ENCODE data around the gene CDK17.

GRCh38 chr12:96329018-96329417 is 71.2 kb downstream of the CDK17 start:
- TF ChIP-seq, protein P1, sequence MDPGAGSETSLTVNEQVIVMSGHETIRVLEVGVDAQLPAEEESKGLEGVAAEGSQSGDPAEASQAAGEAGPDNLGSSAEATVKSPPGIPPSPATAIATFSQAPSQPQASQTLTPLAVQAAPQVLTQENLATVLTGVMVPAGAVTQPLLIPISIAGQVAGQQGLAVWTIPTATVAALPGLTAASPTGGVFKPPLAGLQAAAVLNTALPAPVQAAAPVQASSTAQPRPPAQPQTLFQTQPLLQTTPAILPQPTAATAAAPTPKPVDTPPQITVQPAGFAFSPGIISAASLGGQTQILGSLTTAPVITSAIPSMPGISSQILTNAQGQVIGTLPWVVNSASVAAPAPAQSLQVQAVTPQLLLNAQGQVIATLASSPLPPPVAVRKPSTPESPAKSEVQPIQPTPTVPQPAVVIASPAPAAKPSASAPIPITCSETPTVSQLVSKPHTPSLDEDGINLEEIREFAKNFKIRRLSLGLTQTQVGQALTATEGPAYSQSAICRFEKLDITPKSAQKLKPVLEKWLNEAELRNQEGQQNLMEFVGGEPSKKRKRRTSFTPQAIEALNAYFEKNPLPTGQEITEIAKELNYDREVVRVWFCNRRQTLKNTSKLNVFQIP (CRISPR knock-in tag; IDR thresholded peaks at IDR 0.05; ENCODE audit: borderline replicate concordance, low read depth) = no peak
- TF ChIP-seq ZFP3 (CRISPR knock-in tag; IDR thresholded peaks at IDR 0.05) (no peak), RARB (CRISPR knock-in tag; IDR thresholded peaks at IDR 0.05) (no peak), SNAI2 (CRISPR knock-in tag; IDR thresholded peaks at IDR 0.05) (no peak), OSR1 (CRISPR knock-in tag; IDR thresholded peaks at IDR 0.05) (no peak), PPARA (CRISPR knock-in tag; IDR thresholded peaks at IDR 0.05; ENCODE audit: borderline replicate concordance) (no peak), BACH2 (CRISPR knock-in tag; IDR thresholded peaks at IDR 0.05; ENCODE audit: borderline replicate concordance) (no peak), ZFP30 (CRISPR knock-in tag; IDR thresholded peaks at IDR 0.05) (no peak)
- TF ChIP-seq, protein P2, sequence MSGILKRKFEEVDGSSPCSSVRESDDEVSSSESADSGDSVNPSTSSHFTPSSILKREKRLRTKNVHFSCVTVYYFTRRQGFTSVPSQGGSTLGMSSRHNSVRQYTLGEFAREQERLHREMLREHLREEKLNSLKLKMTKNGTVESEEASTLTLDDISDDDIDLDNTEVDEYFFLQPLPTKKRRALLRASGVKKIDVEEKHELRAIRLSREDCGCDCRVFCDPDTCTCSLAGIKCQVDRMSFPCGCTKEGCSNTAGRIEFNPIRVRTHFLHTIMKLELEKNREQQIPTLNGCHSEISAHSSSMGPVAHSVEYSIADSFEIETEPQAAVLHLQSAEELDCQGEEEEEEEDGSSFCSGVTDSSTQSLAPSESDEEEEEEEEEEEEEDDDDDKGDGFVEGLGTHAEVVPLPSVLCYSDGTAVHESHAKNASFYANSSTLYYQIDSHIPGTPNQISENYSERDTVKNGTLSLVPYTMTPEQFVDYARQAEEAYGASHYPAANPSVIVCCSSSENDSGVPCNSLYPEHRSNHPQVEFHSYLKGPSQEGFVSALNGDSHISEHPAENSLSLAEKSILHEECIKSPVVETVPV (CRISPR knock-in tag; IDR thresholded peaks at IDR 0.05) = no peak
- TF ChIP-seq, protein P3, sequence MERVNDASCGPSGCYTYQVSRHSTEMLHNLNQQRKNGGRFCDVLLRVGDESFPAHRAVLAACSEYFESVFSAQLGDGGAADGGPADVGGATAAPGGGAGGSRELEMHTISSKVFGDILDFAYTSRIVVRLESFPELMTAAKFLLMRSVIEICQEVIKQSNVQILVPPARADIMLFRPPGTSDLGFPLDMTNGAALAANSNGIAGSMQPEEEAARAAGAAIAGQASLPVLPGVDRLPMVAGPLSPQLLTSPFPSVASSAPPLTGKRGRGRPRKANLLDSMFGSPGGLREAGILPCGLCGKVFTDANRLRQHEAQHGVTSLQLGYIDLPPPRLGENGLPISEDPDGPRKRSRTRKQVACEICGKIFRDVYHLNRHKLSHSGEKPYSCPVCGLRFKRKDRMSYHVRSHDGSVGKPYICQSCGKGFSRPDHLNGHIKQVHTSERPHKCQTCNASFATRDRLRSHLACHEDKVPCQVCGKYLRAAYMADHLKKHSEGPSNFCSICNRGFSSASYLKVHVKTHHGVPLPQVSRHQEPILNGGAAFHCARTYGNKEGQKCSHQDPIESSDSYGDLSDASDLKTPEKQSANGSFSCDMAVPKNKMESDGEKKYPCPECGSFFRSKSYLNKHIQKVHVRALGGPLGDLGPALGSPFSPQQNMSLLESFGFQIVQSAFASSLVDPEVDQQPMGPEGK (CRISPR knock-in tag; IDR thresholded peaks at IDR 0.05; ENCODE audit: borderline replicate concordance) = no peak
- TF ChIP-seq, protein P4, sequence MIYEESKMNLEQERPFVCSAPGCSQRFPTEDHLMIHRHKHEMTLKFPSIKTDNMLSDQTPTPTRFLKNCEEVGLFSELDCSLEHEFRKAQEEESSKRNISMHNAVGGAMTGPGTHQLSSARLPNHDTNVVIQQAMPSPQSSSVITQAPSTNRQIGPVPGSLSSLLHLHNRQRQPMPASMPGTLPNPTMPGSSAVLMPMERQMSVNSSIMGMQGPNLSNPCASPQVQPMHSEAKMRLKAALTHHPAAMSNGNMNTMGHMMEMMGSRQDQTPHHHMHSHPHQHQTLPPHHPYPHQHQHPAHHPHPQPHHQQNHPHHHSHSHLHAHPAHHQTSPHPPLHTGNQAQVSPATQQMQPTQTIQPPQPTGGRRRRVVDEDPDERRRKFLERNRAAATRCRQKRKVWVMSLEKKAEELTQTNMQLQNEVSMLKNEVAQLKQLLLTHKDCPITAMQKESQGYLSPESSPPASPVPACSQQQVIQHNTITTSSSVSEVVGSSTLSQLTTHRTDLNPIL (CRISPR knock-in tag; IDR thresholded peaks at IDR 0.05; ENCODE audit: low read depth) = no peak
